CD4-positive, alpha-beta T cell treated with Interleukin-4 for 1 hour (primary cell): ENCODE measurements around the gene KLK14.
A peak's percentile ranks its signal among the peaks of the same experiment; 100 is the strongest.

Experiments
- DNase-seq, 2 donors: peaks; one replicate each; pipeline ENCODE4 v3.0.0-alpha.2; 2020 to 2022

Gene KLK14, protein sequence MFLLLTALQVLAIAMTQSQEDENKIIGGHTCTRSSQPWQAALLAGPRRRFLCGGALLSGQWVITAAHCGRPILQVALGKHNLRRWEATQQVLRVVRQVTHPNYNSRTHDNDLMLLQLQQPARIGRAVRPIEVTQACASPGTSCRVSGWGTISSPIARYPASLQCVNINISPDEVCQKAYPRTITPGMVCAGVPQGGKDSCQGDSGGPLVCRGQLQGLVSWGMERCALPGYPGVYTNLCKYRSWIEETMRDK

DNA sequence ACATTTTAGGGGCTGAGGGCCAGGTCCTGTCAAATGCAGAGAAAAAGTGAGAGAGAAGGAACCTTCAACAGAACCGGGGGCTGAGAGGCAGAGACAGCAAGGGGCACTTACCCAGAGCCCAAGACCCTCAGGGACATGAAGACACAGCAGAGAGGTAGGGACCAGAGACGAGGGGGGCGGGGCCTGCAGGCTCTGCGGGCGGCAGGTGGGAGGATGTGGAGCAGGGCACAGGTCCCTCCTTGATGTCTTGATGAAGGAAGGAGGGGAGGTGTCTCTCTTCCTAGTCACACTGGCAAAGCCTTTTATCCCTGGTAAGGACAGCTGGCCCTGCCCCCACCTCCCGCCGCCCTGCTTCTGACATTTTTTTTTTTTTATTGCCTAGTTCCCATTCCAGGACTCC is at the start of gene KLK14:
TSS of gene KLK14 (minus strand) at position 277 of the 400 bp plus-strand sequence. CDS start at position 4, 273 bp downstream.
- DNase-seq: no peak

DNA sequence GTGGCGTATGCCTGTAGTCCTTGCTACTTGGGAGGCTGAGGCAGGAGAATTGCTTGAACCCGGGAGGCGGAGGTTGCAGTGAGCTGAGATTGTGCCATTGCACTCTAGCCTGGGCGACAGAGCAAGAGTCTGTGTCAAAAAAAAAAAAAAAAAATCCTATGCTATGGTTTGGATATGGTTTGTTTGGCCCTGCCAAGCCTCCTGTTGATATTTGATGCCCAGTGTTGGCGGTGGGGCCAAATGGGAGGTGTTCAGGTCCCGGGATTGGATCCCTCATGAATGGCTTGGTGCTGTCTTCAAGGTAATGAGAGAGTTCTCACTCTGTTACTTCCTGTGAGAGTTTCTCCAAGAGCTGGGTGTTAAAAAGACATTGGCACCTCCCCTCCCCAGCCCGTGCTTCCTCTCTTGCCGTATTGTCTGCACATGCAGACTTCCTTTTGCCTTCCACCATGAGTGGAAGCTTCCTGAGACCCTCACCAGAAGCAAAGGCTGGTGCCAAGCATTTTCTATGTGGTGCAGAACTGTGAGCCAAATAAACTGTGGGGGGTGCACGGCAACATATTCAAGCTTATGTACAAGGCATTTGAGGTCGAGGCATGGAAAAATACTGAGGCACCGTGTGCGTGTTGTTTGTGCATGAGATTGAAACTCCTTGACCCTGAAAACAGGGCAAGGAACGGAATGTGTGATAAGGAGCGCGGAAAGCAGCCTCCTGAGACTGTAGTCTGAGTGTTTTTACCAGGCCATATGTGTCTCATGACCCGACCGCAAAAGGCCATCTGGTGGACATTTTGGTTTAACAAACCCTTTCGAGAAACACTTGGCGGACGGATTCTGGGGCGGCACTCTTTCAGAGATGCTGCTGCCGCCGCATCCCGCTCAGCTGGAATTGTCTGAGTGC is 49.3 kb upstream of the KLK14 start:
- DNase-seq: peak; percentile 46 to 48

- DNase-seq: no peak
Observed at GRCh38 chr19:51129716-51130115, 47.0 kb upstream of the KLK14 start.

GRCh38 chr19:51128227-51128626 is 45.5 kb upstream of the KLK14 start:
- DNase-seq: no peak

- DNase-seq: peak in 1 of 2 donors; percentile 70
Observed at GRCh38 chr19:51127755-51128154, 45.1 kb upstream of the KLK14 start.

GRCh38 chr19:51127032-51127431 is 44.3 kb upstream of the KLK14 start:
- no peak for DNase-seq

DNA sequence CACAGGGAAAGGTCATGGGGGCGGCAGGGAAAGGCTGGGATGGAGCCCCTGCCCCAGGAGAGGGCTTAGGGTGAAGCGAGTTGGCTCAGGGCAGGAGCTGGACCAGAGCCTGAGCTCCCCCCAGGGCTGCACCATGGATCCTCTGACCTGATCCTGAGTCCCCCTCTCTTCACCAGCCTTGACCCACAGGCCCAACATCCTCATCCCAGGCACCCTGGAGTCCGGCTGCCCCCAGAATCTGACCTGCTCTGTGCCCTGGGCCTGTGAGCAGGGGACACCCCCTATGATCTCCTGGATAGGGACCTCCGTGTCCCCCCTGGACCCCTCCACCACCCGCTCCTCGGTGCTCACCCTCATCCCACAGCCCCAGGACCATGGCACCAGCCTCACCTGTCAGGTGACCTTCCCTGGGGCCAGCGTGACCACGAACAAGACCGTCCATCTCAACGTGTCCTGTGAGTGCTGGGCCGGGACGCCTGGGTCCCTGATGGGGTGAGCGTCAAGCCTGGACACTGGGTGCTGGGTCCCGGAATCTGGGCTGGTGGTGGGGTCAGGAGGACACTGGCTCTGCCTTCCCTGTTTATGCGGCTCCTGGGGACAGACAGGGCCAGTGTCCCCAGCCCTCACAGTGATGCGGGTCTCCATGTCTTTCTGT is 42.9 kb upstream of the KLK14 start:
- DNase-seq: no peak

DNA sequence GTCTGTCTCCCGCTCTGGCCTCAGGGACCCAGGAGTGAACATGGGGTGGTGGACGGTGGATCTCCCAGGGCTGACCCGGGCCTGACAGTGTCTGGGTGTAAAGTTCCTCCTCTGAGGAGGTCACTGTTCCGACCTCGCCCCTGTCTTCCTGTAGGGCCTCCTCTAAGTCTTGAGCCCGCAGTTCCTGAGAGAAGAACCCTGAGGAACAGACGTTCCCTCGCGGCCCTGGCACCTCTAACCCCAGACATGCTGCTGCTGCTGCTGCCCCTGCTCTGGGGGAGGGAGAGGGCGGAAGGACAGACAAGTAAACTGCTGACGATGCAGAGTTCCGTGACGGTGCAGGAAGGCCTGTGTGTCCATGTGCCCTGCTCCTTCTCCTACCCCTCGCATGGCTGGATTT is 42.0 kb upstream of the KLK14 start, which contains the start of gene SIGLEC9:
TSS of gene SIGLEC9 (plus strand) at position 178 of the 400 bp plus-strand sequence. CDS start at position 247, 69 bp downstream.
- DNase-seq: peak in 1 of 2 donors; percentile 54

DNA sequence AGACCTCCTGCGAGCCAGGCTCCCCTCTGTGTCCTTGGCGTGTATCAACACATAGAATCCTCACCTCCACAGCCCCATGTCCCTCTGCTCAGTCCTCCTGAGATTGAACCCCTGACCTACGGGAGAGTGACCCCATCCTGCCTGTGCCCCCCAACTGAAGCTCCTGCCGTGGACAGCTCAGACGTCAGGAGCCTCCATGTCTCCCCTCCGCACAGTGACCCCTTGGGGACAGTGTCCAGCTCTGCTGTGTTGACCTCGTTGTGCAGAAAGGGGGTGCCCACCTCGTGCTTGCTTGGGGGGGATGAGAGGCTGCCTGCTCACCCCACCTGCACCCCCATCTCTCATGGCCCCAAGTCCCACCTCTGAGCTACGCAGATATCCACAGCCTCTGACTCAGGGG is 41.5 kb upstream of the KLK14 start:
- DNase-seq: no peak

GRCh38 chr19:51123802-51124201 is 41.1 kb upstream of the KLK14 start:
- no peak for DNase-seq

DNA sequence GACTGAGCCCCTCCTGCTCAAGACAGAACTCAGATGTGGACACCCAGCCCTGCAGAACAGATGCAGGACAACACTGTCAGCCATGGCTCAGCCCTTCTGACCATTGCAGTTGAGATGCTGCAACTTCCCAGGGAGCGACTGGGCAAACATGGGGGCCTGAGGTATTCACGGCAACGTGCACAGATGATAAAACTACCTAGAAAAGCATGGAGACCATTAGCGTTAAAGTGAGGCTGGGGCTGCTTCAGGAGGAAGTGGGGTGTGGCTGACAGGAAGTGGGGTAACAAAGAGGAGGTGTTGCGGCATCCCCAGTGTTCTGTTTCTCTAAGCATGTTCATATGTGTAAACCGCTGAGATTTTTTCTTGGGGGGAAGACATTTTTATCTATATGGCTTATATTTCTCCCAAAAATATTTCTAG is 40.7 kb upstream of the KLK14 start:
- DNase-seq: peak; percentile 64 to 71

GRCh38 chr19:51122112-51122981 is 39.7 kb upstream of the KLK14 start:
- DNase-seq: peak in 1 of 2 donors; percentile 48

DNA sequence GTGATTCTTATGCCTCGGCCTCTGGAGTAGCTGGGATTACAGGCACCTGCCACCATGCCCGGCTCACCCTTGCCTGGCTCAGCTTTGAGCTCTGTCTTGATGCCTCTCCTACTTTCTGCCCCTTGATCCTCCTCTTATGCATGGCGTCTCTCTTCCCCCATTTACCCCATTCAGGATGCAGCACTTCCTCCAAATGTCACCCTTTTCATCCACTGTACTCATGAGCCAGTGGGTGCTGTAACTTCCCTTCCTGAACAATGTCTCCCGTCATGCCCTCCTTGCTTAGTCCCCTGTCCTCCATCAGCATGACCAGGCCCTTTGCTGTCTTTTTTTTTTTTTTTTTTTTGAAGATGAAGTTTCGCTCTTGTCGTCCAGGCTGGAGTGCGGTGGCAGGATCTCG is 38.6 kb upstream of the KLK14 start:
- peak in 1 of 2 donors; percentile 40 for DNase-seq

DNA sequence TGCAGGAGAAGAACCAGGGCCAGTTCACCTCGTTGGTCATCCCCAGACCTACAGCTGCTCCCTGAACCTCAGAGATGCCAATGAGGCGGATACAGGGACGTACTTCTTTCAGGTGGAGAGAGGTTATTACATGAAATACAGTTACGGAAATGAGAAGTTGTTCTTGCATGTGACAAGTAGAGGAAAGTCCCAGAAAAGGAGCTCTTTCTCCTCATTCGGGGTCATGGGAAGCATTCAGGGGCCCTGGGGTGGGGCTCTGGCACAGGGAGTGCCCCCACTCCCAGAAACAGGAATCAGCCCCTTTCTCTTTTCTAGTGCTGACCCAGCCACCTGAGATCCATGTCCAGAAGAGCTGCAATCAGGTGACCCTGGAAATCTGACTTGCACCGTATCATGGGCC is 37.5 kb upstream of the KLK14 start:
- DNase-seq: no peak

DNA sequence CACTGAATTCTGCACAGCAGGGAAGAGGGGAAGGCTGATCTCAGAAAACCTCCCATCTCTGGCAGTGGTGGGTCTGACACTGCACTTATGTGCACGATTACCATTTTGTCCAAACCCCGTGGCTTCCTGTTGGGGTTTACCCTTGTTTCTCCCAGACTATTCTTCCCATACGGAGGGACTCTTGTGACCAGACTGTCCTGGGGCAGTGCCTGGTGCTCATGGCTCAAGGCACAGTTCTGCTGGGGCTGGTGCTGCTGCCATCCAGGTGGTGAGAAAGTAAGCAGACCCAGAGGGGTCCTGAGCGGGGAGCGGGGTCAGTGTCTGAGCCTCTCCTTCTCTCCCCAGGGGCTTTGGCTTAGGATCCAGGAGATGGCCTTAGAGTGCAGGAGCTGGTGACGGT is 36.9 kb upstream of the KLK14 start:
- DNase-seq: no peak

DNA sequence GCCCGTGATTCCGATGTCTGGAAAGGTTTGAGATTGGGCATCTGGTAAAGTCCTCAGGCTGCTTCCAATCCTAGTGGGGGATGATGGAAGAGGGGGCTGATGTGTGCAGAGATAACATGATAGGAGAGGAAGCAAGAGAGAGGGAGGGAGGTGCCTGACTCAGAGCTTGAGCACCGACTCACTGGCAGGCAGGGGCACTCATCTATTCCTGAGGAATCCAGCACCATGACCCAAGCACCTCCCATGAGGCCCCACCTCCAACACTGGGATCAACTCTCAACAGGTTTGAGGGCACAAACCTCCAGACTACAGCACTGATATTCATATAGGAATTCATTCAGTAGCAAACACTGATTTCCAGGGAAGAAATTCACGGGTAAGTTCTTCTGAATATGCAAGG is 36.4 kb upstream of the KLK14 start:
- no peak for DNase-seq

GRCh38 chr19:51116736-51117286 is 34.1 kb upstream of the KLK14 start:
- peak in 1 of 2 donors; percentile 42 for DNase-seq

DNA sequence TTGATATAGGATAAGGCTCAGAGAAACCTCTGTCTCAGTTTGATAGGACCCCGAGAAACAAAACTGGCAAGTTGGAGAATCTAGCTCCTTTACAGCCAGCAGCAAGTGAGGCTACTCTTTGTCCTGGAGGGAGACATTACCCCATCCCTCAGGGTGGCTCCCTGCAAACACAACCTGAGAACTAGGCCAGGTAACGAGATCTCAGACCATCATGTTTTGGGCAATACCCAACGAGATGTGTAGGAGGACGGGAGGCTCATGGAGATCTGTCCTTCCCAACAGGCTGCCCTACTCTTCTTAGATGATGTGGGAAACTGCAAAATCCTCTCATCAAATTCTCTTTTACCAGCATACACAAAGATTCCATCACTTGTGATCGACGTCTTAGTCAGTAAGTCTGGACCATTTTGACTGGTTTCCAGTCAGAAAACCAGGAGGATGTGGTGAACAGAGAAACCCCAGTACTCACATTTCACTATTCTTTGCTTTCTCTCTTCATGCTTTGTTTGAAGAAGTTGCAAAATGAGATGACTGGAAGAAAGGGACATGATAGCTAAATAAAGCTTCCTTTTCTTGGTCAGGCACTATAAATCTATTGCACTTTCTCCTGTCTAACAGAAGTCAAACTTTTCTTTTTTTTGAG is 31.5 kb upstream of the KLK14 start:
- DNase-seq: no peak

DNA sequence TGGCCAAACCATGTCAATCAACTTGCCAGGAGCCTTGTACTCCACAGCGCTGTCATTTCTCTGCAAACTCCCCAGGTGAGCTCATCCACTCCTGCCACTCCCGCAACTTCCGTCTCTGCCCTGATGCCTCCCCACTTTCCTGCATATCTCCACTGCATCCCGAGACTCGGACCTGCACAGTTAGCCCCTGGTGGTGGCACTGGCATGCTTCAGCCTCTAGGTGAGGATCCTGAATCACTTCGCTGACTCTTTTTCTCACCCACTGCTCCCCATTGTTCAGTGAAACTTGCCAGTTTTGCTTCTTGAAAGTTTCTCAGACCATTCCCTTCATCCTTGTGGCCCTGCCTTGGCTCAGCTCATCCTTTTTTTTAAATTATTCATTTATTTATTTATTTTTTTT is 28.9 kb upstream of the KLK14 start:
- DNase-seq: no peak

- no peak for DNase-seq
Observed at GRCh38 chr19:51110666-51110971, 27.9 kb upstream of the KLK14 start.

DNA sequence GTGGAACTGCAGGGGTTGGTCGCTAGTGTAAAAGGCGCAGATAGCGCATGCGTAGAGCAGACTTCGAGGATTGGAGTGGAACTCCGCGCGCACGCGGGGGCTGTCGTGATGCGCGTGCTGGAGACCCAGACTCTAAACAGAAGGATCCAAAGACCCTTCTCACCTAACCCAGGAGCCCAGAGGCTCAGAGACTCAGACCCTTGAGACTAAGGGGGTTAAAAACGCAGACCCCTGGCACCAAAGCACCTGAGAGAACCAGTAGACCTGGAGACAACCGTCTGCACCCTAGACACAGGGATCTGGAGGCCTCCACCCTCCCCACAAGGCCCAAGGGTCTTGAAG is 26.1 kb upstream of the KLK14 start:
- DNase-seq: no peak
